Gastrocnemius medialis (tissue), 4 donors: ENCODE data around the gene MTHFS.
"Not testable (repeated sequence)": the region's sequence is repeated elsewhere in the genome, so short reads cannot be mapped to it uniquely, and the experiment has no call there.

Source experiments
- CTCF ChIP-seq, 5 experiments: fragments of 450-650 bp in 3 of 5; fragments of 200-600 bp in 2 of 5; sonication (generic) in 2 of 5; IDR thresholded peaks in 4 of 5; conservative IDR thresholded peaks in 1 of 5; 1 replicate in 4 of 5; 2 replicates in 1 of 5; pipeline ENCODE4 v1.5.1; 2016 to 2019; ENCODE audit warnings: antibody characterized with exemption in 5 of 5, mild to moderate bottlenecking in 3 of 5, moderate library complexity in 3 of 5
- POLR2A ChIP-seq, 2 donors: fragments of 450-650 bp; IDR thresholded peaks; one replicate each; pipeline ENCODE4 v1.6.1; 2017; ENCODE audit warnings: antibody characterized with exemption in 2 of 2, mild to moderate bottlenecking in 2 of 2, moderate library complexity in 2 of 2

- not testable (repeated sequence) for TF ChIP-seq CTCF (IDR thresholded peaks at IDR 0.05 in 4 of 5, conservative IDR thresholded peaks at IDR 0.05 in 1 of 5); POLR2A (IDR thresholded peaks at IDR 0.05)
Observed at GRCh38 chr15:79926116-79926515, 29.3 kb upstream of the MTHFS start.
